K562 (cell line): Measurements from ENCODE around the gene ERI2. TPM values are rescaled to one million over a fixed set of nuclear protein-coding genes. Genes with fewer than 3 reads are reported as not detected.

Experiments
- ATF3 ChIP-seq, 2 experiments: fragments of 450-650 bp in 1 of 2; sonication (generic) in 1 of 2; formaldehyde crosslinking in 1 of 2; IDR thresholded peaks in 1 of 2; conservative IDR thresholded peaks in 1 of 2; 2 replicates each; pipeline versions ENCODE4 v1.6.1 to v1.8.1; 2016 to 2023; ENCODE audit warnings: mild to moderate bottlenecking in 2 of 2, moderate library complexity in 2 of 2, inconsistent platforms in 1 of 2, missing genetic modification reagents in 1 of 2
- BMI1 ChIP-seq: fragments of 150-350 bp; IDR thresholded peaks from 2 replicates; pipeline ENCODE4 v1.6.1; 2014; ENCODE audit warnings: low read length
- CTCFL ChIP-seq: IDR thresholded peaks from 2 replicates; pipeline ENCODE4 v1.6.1; 2011; ENCODE audit warnings: borderline replicate concordance, low read depth, mild to moderate bottlenecking, moderate library complexity, low read length; ENCODE audit not compliant: insufficient read depth, poor library complexity, severe bottlenecking
- HDGF ChIP-seq: fragments of 450-650 bp; IDR thresholded peaks from 2 replicates; pipeline ENCODE4 v1.6.1; 2016
- JUNB ChIP-seq: fragments of 450-650 bp; formaldehyde crosslinking; conservative IDR thresholded peaks from 2 replicates; pipeline ENCODE4 v1.4.0; 2020; ENCODE audit warnings: mild to moderate bottlenecking
- NFE2L1 ChIP-seq: fragments of 450-650 bp; IDR thresholded peaks from 2 replicates; pipeline ENCODE4 v1.6.1; 2016; ENCODE audit warnings: missing genetic modification characterization, low read depth, mild to moderate bottlenecking, missing compliant biosample characterization, moderate library complexity, borderline replicate concordance
- SP1 ChIP-seq: sonication (generic); formaldehyde crosslinking; IDR thresholded peaks from 2 replicates; pipeline ENCODE4 v1.8.1; 2022; ENCODE audit warnings: mild to moderate bottlenecking, missing genetic modification reagents
- STAT5A ChIP-seq: IDR thresholded peaks from 2 replicates; pipeline ENCODE4 v1.6.1; 2012; ENCODE audit warnings: low read length, inconsistent platforms, borderline replicate concordance
- TAF9B ChIP-seq: fragments of 450-650 bp; IDR thresholded peaks from 2 replicates; pipeline ENCODE4 v1.6.1; 2018; ENCODE audit warnings: mild to moderate bottlenecking; ENCODE audit not compliant: partially characterized antibody
- TBP ChIP-seq: optimal IDR thresholded peaks from 2 replicates; pipeline ENCODE3; 2011; ENCODE audit warnings: low read depth, low read length, improper control_type of control experiment
- TEAD4 ChIP-seq, 2 experiments: sonication (generic) in 1 of 2; formaldehyde crosslinking in 1 of 2; IDR thresholded peaks; 2 replicates each; pipeline versions ENCODE4 v1.6.1 to v1.8.0; 2012 to 2022; ENCODE audit warnings: borderline replicate concordance in 1 of 2, inconsistent platforms in 1 of 2, low read length in 1 of 2, mild to moderate bottlenecking in 1 of 2, missing genetic modification reagents in 1 of 2
- THRB ChIP-seq: fragments of 450-650 bp; formaldehyde crosslinking; conservative IDR thresholded peaks from 2 replicates; pipeline ENCODE4 v1.4.0; 2022; ENCODE audit warnings: mild to moderate bottlenecking, missing genetic modification characterization
- VEZF1 ChIP-seq: fragments of 200-800 bp; sonication (Bioruptor generic); IDR thresholded peaks from 2 replicates; pipeline ENCODE4 v1.6.1; 2017; ENCODE audit warnings: missing genetic modification characterization, missing compliant biosample characterization
- ZBTB5 ChIP-seq: fragments of 450-650 bp; IDR thresholded peaks from 2 replicates; pipeline ENCODE4 v1.6.1; 2017; ENCODE audit warnings: antibody characterized with exemption
- ZFP91 ChIP-seq: sonication (generic); formaldehyde crosslinking; IDR thresholded peaks from 2 replicates; pipeline ENCODE4 v1.8.0; 2022; ENCODE audit warnings: mild to moderate bottlenecking, missing genetic modification reagents
- ZNF121 ChIP-seq: sonication (generic); formaldehyde crosslinking; conservative IDR thresholded peaks from 2 replicates; pipeline ENCODE4 v1.8.0; 2022; ENCODE audit warnings: missing genetic modification reagents
- ZNF165 ChIP-seq: fragments of 250-450 bp; sonication (Bioruptor Pico); IDR thresholded peaks from 2 replicates; pipeline ENCODE4 v1.4.0; 2020; ENCODE audit warnings: borderline replicate concordance
- polyA plus RNA-seq, 8 experiments: library from polyadenylated mRNA; depleted of rRNA in 4 of 8; stranded (reverse) in 5 of 8; unstranded in 3 of 8; fragments of >200 nt; fragmentation: Nextera tagmentation in 2 of 8; fragmentation: Illumina TruSeq in 1 of 8; extraction: Ambion mirVana in 2 of 8; extraction: Trizol in 1 of 8; gene quantifications; 2 replicates each; pipeline versions ENCODE4 v1.2.1 to v1.2.3, GENCODE V29; 2011 to 2014; ENCODE audit warnings: inconsistent platforms in 1 of 8, missing spikeins in 1 of 8
- total RNA-seq, 7 experiments: library from RNA; depleted of rRNA in 6 of 7; stranded (reverse); fragments of >200 nt in 6 of 7; fragmentation: Illumina TruSeq in 2 of 7; extraction: Trizol in 2 of 7; gene quantifications; 2 replicates each; pipeline versions ENCODE4 v1.2.1 to v1.2.3, GENCODE V29; 2011 to 2021; ENCODE audit warnings: low replicate concordance in 1 of 7

Gene ERI2
- total and polyA plus RNA-seq, 9 of the 15 experiments (the other 6 are each of a cell fraction or from before 2014, with no cell fraction given) = 23.3 to 57.0 (median 48.1) TPM

- TF ChIP-seq TEAD4 (IDR thresholded peaks at IDR 0.05; ENCODE audit: low read length) (peak; percentile 93), TEAD4 (CRISPR knock-in tag; IDR thresholded peaks at IDR 0.05; ENCODE audit: borderline replicate concordance) (no peak), TAF9B (peak; percentile 47), ZFP91 (no peak), HDGF (no peak), CTCFL (no peak), ATF3 (IDR thresholded peaks at IDR 0.05) (peak; percentile 53; the same call in 1 of the 2 replicates), ATF3 (CRISPR knock-in tag; conservative IDR thresholded peaks at IDR 0.05) (no peak), NFE2L1 (tag) (peak; percentile 94), VEZF1 (peak; percentile 70; the same call in 1 of the 2 replicates), TBP (no peak), ZNF121 (no peak), STAT5A (peak; percentile 68), JUNB (CRISPR knock-in tag) (no peak), ZBTB5 (no peak), BMI1 (no peak), SP1 (CRISPR knock-in tag) (no peak), THRB (CRISPR knock-in tag) (peak; percentile 67; the same call in 1 of the 2 replicates), ZNF165 (CRISPR knock-in tag) (no peak)
These were observed 19.8 kb upstream of the ERI2 start (continued) for GRCh38 chr16:20826039-20826566.
